ENCODE results near the gene PHETA2. TPM values are rescaled to one million over a fixed set of nuclear protein-coding genes. Genes with fewer than 3 reads are reported as not detected.
"Not testable (repeated sequence)": the region's sequence is repeated elsewhere in the genome, so short reads cannot be mapped to it uniquely, and the experiment has no call there.

Gene PHETA2
- total RNA-seq, 1 experiment from 2014 or later, result 5.7 TPM

DNA sequence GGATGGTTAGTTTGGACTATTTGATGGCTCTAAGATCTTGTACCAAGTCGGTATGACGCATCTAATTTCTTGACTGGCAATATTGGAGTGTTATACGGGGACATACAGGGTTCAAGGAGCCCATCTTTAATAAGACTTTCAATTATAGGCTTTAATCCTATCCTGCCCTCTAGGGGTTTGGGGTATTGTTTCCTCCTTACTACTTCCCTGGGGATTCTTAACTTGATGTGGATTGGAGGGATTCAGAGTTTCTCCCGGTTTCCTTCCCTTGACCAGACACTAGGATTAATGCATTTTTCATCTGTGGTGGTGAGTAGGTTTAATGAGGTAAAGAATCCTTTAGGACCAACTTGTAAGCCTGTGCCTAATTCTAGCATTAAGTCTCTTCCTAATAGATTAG, 37.8 kb downstream of the PHETA2 start (continued):
- TF ChIP-seq ZBTB21 (CRISPR knock-in tag; IDR thresholded peaks at IDR 0.05; ENCODE audit: borderline replicate concordance), result no peak
- TF ChIP-seq IRF2 (CRISPR knock-in tag; IDR thresholded peaks at IDR 0.05; ENCODE audit: borderline replicate concordance, low read depth), result no peak

- Mint-ChIP-seq H3K27me3 (ENCODE audit: low read depth) (peaks cover 33% of the 10 kb centered on the region), H3K9me3 (peaks cover 13% of the 10 kb centered on the region)
- not testable (repeated sequence) for H3K27ac Mint-ChIP-seq; H3K4me1 Mint-ChIP-seq; H3K36me3 Mint-ChIP-seq; H3K4me3 Mint-ChIP-seq; DNase-seq (ENCODE audit: low spot score); ATAC-seq
- POLR2A ChIA-PET, result interaction anchor here (0.5 to 1.2 kb wide), 3 partner anchors 10 to 165 kb away, joined by 3 to 5 read pairs (median 5); partner anchors contain the start of gene NDUFA6
- CTCF ChIA-PET, result interaction anchor here (0.6 to 6.2 kb wide), 32 partner anchors 12 to 416 kb away, joined by 3 to 87 read pairs (median 4); partner anchors contain the start of genes CENPM, NAGA, NDUFA6 and NFAM1
These were observed 38.7 kb downstream of the PHETA2 start for GRCh38 chr22:42112793-42113192.

DNA sequence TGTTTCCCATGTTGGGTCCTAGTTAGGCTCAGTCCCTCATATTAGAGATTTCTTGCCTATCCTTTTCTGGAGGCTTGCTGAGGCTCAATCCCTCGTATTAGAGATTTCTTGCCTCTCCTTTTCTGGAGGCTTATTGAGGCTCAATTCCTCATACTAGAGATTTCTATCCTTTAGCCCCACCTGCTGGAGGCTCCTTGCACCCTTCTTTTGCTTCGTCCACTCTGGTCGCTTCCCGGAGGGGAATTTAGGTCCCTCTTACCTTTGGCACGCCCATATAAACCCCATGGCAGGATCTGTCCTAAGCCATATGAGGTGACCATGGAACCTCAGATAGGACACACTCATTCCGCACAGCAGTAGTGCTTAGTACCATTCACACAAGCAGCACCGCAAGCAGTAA, 40.7 kb downstream of the PHETA2 start:
- Mint-ChIP-seq H3K4me3 (no peak overlapping the region), H3K27me3 (ENCODE audit: low read depth) (peaks cover 28% of the 10 kb centered on the region), H3K4me1 (peaks cover 7% of the 10 kb centered on the region), H3K9me3 (peaks cover 13% of the 10 kb centered on the region), H3K36me3 (peaks cover 7% of the 10 kb centered on the region), H3K27ac (no peak overlapping the region)
- TF ChIP-seq, protein P1, sequence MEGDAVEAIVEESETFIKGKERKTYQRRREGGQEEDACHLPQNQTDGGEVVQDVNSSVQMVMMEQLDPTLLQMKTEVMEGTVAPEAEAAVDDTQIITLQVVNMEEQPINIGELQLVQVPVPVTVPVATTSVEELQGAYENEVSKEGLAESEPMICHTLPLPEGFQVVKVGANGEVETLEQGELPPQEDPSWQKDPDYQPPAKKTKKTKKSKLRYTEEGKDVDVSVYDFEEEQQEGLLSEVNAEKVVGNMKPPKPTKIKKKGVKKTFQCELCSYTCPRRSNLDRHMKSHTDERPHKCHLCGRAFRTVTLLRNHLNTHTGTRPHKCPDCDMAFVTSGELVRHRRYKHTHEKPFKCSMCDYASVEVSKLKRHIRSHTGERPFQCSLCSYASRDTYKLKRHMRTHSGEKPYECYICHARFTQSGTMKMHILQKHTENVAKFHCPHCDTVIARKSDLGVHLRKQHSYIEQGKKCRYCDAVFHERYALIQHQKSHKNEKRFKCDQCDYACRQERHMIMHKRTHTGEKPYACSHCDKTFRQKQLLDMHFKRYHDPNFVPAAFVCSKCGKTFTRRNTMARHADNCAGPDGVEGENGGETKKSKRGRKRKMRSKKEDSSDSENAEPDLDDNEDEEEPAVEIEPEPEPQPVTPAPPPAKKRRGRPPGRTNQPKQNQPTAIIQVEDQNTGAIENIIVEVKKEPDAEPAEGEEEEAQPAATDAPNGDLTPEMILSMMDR (IDR thresholded peaks at IDR 0.05), result peak; percentile 40; the same call in 1 of the 2 replicates
- TF ChIP-seq ZBTB43 (CRISPR knock-in tag; IDR thresholded peaks at IDR 0.05), result no peak
- no peak for TF ChIP-seq CREB1 (CRISPR knock-in tag; IDR thresholded peaks at IDR 0.05)
- DNase-seq (ENCODE audit: low spot score) (peak; percentile 67), ATAC-seq (peak; percentile 64)
- CTCF ChIA-PET, result no interaction called here
- POLR2A ChIA-PET, result no interaction called here

DNA sequence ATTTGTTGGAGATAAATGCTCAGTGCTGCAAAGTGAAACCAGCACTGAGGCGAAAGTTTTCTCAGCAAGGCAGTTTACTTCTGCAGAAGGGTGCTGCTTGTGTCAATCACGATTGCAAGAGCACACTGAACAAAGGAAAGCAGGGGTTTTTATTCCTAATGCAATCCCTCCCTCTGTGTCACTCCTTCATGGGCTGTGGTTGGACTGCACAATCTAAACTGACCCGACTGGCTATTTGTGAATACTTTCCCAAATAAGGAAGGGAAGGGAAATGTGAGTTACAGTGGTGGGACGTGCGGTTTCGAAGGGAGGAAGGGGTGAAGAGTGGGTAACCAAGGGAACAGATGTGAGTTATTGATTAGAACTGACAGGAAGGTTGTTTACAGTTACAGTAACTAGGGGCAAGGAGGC, 41.4 kb downstream of the PHETA2 start:
- DNase-seq (ENCODE audit: low spot score); CTCF ChIA-PET; POLR2A ChIA-PET; H3K4me3 Mint-ChIP-seq; H3K27ac Mint-ChIP-seq; ATAC-seq; H3K36me3 Mint-ChIP-seq: not testable (repeated sequence)
- Mint-ChIP-seq H3K27me3 (ENCODE audit: low read depth) (peaks cover 28% of the 10 kb centered on the region), H3K4me1 (peaks cover 12% of the 10 kb centered on the region), H3K9me3 (peaks cover 13% of the 10 kb centered on the region)

DNA sequence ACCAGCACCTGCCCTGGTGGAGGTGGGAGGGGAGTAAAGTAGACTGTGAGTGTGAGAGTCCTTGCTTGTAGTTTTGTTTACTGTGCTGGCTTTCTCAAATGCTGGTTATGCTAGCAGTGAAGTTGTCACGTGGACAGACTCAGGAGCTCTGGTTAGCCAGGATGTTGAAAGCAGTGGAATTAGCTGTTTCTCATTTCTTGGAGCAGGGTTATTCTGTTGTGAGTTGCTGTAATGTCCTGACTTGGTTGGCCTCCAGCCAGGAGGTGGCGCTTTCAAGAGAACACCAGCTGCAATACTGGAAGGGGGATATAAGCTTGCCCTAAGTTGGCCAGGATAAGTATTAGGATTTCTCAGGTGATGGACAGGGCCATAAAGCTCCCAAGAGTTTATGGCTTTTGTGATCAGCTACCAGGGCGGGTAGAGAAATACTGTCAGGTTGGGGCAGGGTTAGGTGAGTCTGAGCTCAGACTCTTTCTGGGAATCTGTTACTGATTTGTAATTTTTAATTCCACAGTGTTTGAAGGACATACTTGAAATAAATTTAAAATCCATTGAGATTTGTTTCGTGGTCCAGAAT, 42.9 kb downstream of the PHETA2 start:
- DNase-seq (ENCODE audit: low spot score) (peak; percentile 62), ATAC-seq (peak; percentile 72)
- Mint-ChIP-seq H3K27me3 (ENCODE audit: low read depth) (peaks cover 31% of the 10 kb centered on the region), H3K36me3 (peaks cover 7% of the 10 kb centered on the region), H3K4me1 (peaks cover 11% of the 10 kb centered on the region), H3K4me3 (no peak overlapping the region), H3K9me3 (peaks cover 13% of the 10 kb centered on the region), H3K27ac (no peak overlapping the region)
- ChIA-PET CTCF (interaction anchor here (0.5 to 2.5 kb wide), 45 partner anchors 14 to 420 kb away, joined by 3 to 54 read pairs (median 4); partner anchors contain the start of genes CENPM, NAGA, NDUFA6 and SEPTIN3), POLR2A (interaction anchor here (0.6 kb wide), 1 partner anchor 126 kb away, joined by 4 read pairs; no protein-coding TSS in a partner anchor)
- TF ChIP-seq CREB1 (CRISPR knock-in tag; IDR thresholded peaks at IDR 0.05), result no peak
- TF ChIP-seq ARID4B (CRISPR knock-in tag; IDR thresholded peaks at IDR 0.05; ENCODE audit: borderline replicate concordance), result no peak
- TF ChIP-seq ESRRA (CRISPR knock-in tag; IDR thresholded peaks at IDR 0.05; ENCODE audit: borderline replicate concordance), result no peak
- no peak for TF ChIP-seq HMGA2 (CRISPR knock-in tag; IDR thresholded peaks at IDR 0.05)
- TF ChIP-seq ETV6 (CRISPR knock-in tag; IDR thresholded peaks at IDR 0.05), result no peak
- TF ChIP-seq, protein P2, sequence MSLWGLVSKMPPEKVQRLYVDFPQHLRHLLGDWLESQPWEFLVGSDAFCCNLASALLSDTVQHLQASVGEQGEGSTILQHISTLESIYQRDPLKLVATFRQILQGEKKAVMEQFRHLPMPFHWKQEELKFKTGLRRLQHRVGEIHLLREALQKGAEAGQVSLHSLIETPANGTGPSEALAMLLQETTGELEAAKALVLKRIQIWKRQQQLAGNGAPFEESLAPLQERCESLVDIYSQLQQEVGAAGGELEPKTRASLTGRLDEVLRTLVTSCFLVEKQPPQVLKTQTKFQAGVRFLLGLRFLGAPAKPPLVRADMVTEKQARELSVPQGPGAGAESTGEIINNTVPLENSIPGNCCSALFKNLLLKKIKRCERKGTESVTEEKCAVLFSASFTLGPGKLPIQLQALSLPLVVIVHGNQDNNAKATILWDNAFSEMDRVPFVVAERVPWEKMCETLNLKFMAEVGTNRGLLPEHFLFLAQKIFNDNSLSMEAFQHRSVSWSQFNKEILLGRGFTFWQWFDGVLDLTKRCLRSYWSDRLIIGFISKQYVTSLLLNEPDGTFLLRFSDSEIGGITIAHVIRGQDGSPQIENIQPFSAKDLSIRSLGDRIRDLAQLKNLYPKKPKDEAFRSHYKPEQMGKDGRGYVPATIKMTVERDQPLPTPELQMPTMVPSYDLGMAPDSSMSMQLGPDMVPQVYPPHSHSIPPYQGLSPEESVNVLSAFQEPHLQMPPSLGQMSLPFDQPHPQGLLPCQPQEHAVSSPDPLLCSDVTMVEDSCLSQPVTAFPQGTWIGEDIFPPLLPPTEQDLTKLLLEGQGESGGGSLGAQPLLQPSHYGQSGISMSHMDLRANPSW (CRISPR knock-in tag; conservative IDR thresholded peaks at IDR 0.05; ENCODE audit: low read depth), result no peak
- TF ChIP-seq ZNF396 (CRISPR knock-in tag; IDR thresholded peaks at IDR 0.05; ENCODE audit: borderline replicate concordance), result no peak
- TF ChIP-seq FOXJ3 (CRISPR knock-in tag; IDR thresholded peaks at IDR 0.05; ENCODE audit: borderline replicate concordance), result no peak
- TF ChIP-seq ZNF416 (CRISPR knock-in tag; IDR thresholded peaks at IDR 0.05), result no peak
- no peak for TF ChIP-seq FOXK1 (CRISPR knock-in tag; IDR thresholded peaks at IDR 0.05)
- TF ChIP-seq CREM (CRISPR knock-in tag; IDR thresholded peaks at IDR 0.05), result no peak
- TF ChIP-seq TP53 (CRISPR knock-in tag; IDR thresholded peaks at IDR 0.05), result no peak
- no peak for TF ChIP-seq NFATC4 (CRISPR knock-in tag; IDR thresholded peaks at IDR 0.05)

Measured in WTC11 (cell line).